Measurements from ENCODE around the gene FGD6. TPM values are rescaled to one million over a fixed set of nuclear protein-coding genes. Genes with fewer than 3 reads are reported as not detected.

FGD6 gene
- polyA plus RNA-seq, 2 of the 4 experiments (the other 2 are of a cell fraction), result 15.5 to 48.0 TPM

DNA sequence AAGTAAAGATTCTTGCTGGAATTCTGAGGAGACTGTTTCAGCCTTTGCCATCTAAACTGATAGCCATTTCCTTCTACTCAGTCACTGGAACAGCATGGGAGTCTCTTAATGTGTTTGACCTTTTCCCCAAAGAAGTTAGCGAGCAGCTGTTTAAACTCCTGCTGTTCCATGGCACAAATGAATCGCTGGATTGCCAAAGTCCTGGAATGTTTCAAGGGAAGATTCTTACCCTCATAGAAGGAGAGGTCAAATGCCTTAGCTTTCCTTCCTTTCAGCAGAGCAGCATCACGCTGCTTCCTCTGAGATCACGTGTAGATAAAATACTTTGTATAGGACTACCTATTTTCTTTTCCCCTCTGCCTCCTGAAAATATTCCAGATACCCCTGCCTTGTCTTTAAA is 133.3 kb downstream of the FGD6 start:
- FAIRE-seq (no peak), ATAC-seq (peak; percentile 43 to 85; a peak in 3 of 6 replicates), DNase-seq (ENCODE audit: low read depth in 1 of 2, low spot score in 1 of 2) (peak in 1 of 2 experiments; percentile 65)
- CTCF ChIA-PET, result interaction anchor here (1.0 to 2.7 kb wide), 4 partner anchors 11 to 251 kb away, joined by 3 to 16 read pairs (median 3); partner anchors contain the start of gene NR2C1
- Histone ChIP-seq H3K4me2 (peak overlapping the region; percentile 8; the same call in 2 of the 3 replicates), H3K4me1 (peaks cover 27% of the 10 kb centered on the region), H3K9me3 (no peaks in the 10 kb centered on the region), H3K4me3 (no peak overlapping the region), H3K27ac (peak overlapping the region in 1 of 2 experiments; percentile 19; a peak in 1 of 6 replicates)
- POLR2A ChIA-PET, result interaction anchor here (1.3 kb wide), 1 partner anchor 11 kb away, joined by 4 read pairs; the partner anchor contains the start of gene NR2C1
- TF ChIP-seq GATA3 (IDR thresholded peaks at IDR 0.05; ENCODE audit: borderline replicate concordance) (peak; percentile 36; the same call in 1 of the 2 replicates), HES2 (IDR thresholded peaks at IDR 0.05) (no peak)
- 20% methylated on average over 4 of the region's 4 CpGs for WGBS (ENCODE audit: missing lambda C conversion rate)

DNA sequence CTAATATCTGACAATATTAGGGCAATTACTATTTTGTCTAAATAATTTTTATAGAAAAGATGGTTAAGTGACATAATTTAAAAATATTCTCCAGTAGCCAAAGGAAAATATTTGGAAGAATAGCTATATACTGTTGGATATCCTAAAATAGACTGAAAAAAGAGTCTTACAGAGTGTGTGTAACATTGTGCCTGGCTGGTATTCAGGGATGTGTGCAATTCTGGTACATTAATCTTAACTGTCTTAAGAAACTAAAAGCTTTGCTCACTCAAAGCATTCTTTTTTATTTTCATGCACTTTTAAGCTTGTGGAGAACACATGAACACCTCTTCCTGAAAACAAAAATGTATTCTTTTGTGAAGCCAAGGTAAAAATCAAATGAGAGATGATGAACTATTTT is 133.8 kb downstream of the FGD6 start:
- ATAC-seq (peak in 1 of 2 experiments; percentile 39; a peak in 3 of 6 replicates), DNase-seq (ENCODE audit: low read depth in 1 of 2, low spot score in 1 of 2) (no peak), FAIRE-seq (no peak)
- Histone ChIP-seq H3K4me2 (peak overlapping the region; percentile 8; the same call in 1 of the 3 replicates), H3K27ac (peak overlapping the region in 1 of 2 experiments; percentile 19; a peak in 1 of 6 replicates), H3K4me3 (no peak overlapping the region), H3K9me3 (no peaks in the 10 kb centered on the region), H3K4me1 (peaks cover 27% of the 10 kb centered on the region)
- TF ChIP-seq NFE2L2 (conservative IDR thresholded peaks at IDR 0.05; ENCODE audit: low read length) (no peak), JUN (IDR thresholded peaks at IDR 0.05) (no peak), RNF2 (IDR thresholded peaks at IDR 0.05; ENCODE audit: borderline replicate concordance, low read depth) (no peak), EHMT2 (IDR thresholded peaks at IDR 0.05; ENCODE audit: low read depth) (no peak), HEYL (CRISPR knock-in tag; IDR thresholded peaks at IDR 0.05) (no peak), NPAS2 (CRISPR knock-in tag; IDR thresholded peaks at IDR 0.05; ENCODE audit: borderline replicate concordance) (no peak), POLR2AphosphoS2 (conservative IDR thresholded peaks at IDR 0.05; ENCODE audit: low read length) (no peak), HDAC2 (IDR thresholded peaks at IDR 0.05) (no peak), HMGXB4 (CRISPR knock-in tag; IDR thresholded peaks at IDR 0.05; ENCODE audit: borderline replicate concordance) (no peak), RFX5 (IDR thresholded peaks at IDR 0.05) (no peak), SREBF2 (IDR thresholded peaks at IDR 0.05) (no peak), ZSCAN20 (CRISPR knock-in tag; IDR thresholded peaks at IDR 0.05) (no peak)
- TF ChIP-seq, protein P1, sequence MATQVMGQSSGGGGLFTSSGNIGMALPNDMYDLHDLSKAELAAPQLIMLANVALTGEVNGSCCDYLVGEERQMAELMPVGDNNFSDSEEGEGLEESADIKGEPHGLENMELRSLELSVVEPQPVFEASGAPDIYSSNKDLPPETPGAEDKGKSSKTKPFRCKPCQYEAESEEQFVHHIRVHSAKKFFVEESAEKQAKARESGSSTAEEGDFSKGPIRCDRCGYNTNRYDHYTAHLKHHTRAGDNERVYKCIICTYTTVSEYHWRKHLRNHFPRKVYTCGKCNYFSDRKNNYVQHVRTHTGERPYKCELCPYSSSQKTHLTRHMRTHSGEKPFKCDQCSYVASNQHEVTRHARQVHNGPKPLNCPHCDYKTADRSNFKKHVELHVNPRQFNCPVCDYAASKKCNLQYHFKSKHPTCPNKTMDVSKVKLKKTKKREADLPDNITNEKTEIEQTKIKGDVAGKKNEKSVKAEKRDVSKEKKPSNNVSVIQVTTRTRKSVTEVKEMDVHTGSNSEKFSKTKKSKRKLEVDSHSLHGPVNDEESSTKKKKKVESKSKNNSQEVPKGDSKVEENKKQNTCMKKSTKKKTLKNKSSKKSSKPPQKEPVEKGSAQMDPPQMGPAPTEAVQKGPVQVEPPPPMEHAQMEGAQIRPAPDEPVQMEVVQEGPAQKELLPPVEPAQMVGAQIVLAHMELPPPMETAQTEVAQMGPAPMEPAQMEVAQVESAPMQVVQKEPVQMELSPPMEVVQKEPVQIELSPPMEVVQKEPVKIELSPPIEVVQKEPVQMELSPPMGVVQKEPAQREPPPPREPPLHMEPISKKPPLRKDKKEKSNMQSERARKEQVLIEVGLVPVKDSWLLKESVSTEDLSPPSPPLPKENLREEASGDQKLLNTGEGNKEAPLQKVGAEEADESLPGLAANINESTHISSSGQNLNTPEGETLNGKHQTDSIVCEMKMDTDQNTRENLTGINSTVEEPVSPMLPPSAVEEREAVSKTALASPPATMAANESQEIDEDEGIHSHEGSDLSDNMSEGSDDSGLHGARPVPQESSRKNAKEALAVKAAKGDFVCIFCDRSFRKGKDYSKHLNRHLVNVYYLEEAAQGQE (IDR thresholded peaks at IDR 0.05), result no peak
- CTCF ChIA-PET, result interaction anchor here (1.0 to 2.7 kb wide), 3 partner anchors 10 to 252 kb away, joined by 3 to 16 read pairs (median 3); partner anchors contain the start of gene NR2C1
- POLR2A ChIA-PET, result interaction anchor here (1.3 kb wide), 1 partner anchor 10 kb away, joined by 4 read pairs; the partner anchor contains the start of gene NR2C1

- no peak overlapping the region for H3K4me3 ChIP-seq
- WGBS (ENCODE audit: missing lambda C conversion rate), result 83% methylated on average over 4 of the region's 4 CpGs
- ChIA-PET POLR2A (no interaction called here), CTCF (interaction anchor here (0.9 to 1.7 kb wide), 3 partner anchors 13 to 259 kb away, joined by 3 to 7 read pairs (median 3); no protein-coding TSS in a partner anchor)
- H3K4me1 ChIP-seq, result peaks cover 5% of the 10 kb centered on the region
- no peak overlapping the region for H3K4me2 ChIP-seq
- no peak for DNase-seq (ENCODE audit: low read depth in 1 of 2, low spot score in 1 of 2)
- no peak for ATAC-seq
- FAIRE-seq, result no peak
- no peak overlapping the region for H3K27ac ChIP-seq
- H3K9me3 ChIP-seq, result no peaks in the 10 kb centered on the region
- TF ChIP-seq HES2 (IDR thresholded peaks at IDR 0.05) (no peak), RAD21 (conservative IDR thresholded peaks at IDR 0.05 in 1 of 2, IDR thresholded peaks at IDR 0.05 in 1 of 2) (no peak), CTCF (IDR thresholded peaks at IDR 0.05) (no peak), HMGXB4 (CRISPR knock-in tag; IDR thresholded peaks at IDR 0.05; ENCODE audit: borderline replicate concordance) (no peak), RNF2 (IDR thresholded peaks at IDR 0.05; ENCODE audit: borderline replicate concordance, low read depth) (no peak), RFX5 (IDR thresholded peaks at IDR 0.05) (no peak), MAFK (IDR thresholded peaks at IDR 0.05; ENCODE audit: partially characterized antibody) (no peak), NFE2L2 (conservative IDR thresholded peaks at IDR 0.05; ENCODE audit: low read length) (no peak), ZC3H11A (IDR thresholded peaks at IDR 0.05) (no peak), MYC (IDR thresholded peaks at IDR 0.05; ENCODE audit: borderline replicate concordance, low read length) (no peak), GATA3 (IDR thresholded peaks at IDR 0.05; ENCODE audit: borderline replicate concordance) (no peak)
- TF ChIP-seq, protein P2, sequence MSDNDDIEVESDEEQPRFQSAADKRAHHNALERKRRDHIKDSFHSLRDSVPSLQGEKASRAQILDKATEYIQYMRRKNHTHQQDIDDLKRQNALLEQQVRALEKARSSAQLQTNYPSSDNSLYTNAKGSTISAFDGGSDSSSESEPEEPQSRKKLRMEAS (IDR thresholded peaks at IDR 0.05), result no peak
Measured at GRCh38 chr12:95077341-95077740, 139.9 kb downstream of the FGD6 start.
